Dermis microvascular lymphatic vessel endothelial cell (primary cell): ENCODE results near the gene MRAS. TPM values are rescaled to one million over a fixed set of nuclear protein-coding genes. Genes with fewer than 3 reads are reported as not detected.
"Not testable (repeated sequence)": the region's sequence is repeated elsewhere in the genome, so short reads cannot be mapped to it uniquely, and the experiment has no call there.

ENCODE experiments used
- DNase-seq, 2 donors: peaks; one replicate each; pipeline versions ENCODE4 v3.0.0 to v3.0.0-alpha.2; 2010; ENCODE audit warnings: low read depth in 2 of 2
- total RNA-seq: library from RNA; depleted of rRNA; stranded (reverse); fragments of >200 nt; gene quantifications from 2 replicates; pipeline ENCODE4 v1.2.1, GENCODE V29; 2014

MRAS gene
- total RNA-seq, 1 donor from 2014 or later = 9.4 TPM

DNA sequence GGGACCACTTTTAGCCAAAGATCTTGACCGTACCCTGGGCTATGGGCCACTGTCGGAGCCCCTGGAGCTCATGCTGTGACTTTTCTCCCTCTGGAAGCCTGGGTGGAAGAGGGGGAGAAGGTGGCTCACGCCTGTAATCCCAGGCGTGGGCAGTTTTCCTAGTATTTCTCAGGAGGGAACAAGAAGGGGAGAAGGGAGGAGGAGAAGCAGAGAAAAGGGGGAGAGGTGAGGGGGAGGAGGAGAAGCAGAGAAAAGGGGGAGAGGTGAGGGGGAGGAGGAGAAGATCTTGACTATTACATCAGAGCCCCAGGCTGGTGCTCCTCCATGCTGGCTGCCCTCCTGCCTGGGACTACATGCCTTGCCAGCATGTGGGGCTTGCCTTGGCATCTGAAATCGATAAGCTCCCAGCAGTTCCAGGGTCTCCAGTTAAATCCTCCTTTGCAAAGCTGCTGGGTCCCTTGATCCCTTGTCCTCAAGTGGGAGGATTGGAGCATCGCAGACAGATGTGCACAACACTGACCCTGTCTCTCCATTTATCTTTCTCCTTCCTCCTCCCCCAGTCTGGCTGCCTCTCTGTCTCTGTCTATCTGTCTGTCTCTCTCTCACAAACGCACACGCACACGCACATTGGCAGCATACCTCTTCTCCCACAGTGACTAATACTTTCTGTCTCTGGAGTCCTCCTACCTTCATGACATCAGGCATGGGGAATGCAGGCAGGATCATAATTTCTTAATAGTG is 41.6 kb downstream of the MRAS start:
- DNase-seq = no peak

GRCh38 chr3:138390582-138390932 is 42.2 kb downstream of the MRAS start:
- no peak for DNase-seq

- no peak for DNase-seq
Observed at GRCh38 chr3:138394156-138394555, 45.8 kb downstream of the MRAS start.

- no peak for DNase-seq
Observed at GRCh38 chr3:138394686-138395085, 46.3 kb downstream of the MRAS start.

GRCh38 chr3:138395865-138396751 is 47.7 kb downstream of the MRAS start:
- no peak for DNase-seq

DNA sequence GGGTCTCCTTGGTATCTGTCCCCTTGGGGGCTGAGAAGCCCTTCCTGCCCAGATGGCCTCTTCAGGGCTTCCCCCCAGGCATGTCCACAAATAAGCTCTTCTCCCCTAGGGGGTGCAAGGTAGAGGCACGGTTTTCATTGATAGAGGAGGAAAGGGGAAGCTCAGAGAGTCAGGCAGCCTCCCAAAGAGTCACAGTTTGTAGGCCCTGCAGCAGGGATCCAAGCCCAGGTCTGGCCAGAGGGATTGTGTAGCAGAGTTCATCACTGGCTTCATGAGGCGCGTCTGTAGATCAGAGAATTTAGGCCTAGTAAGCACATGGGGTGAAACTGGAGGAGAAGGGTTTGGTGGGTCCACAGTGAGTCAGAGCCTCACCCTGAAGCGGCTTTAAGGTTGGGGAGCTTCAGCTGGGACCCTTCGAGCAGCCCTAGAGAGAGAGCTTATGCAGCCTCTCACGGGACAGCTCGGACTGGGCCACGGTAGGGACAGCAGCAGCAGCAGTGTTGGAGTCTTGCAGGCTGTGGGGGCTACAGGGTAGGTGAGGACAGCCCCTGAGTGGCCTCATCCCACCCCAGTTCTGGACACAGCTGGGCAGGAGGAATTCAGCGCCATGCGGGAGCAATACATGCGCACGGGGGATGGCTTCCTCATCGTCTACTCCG is 48.5 kb downstream of the MRAS start:
- no peak for DNase-seq

- no peak for DNase-seq
Observed at GRCh38 chr3:138397983-138398382, 49.6 kb downstream of the MRAS start.

DNA sequence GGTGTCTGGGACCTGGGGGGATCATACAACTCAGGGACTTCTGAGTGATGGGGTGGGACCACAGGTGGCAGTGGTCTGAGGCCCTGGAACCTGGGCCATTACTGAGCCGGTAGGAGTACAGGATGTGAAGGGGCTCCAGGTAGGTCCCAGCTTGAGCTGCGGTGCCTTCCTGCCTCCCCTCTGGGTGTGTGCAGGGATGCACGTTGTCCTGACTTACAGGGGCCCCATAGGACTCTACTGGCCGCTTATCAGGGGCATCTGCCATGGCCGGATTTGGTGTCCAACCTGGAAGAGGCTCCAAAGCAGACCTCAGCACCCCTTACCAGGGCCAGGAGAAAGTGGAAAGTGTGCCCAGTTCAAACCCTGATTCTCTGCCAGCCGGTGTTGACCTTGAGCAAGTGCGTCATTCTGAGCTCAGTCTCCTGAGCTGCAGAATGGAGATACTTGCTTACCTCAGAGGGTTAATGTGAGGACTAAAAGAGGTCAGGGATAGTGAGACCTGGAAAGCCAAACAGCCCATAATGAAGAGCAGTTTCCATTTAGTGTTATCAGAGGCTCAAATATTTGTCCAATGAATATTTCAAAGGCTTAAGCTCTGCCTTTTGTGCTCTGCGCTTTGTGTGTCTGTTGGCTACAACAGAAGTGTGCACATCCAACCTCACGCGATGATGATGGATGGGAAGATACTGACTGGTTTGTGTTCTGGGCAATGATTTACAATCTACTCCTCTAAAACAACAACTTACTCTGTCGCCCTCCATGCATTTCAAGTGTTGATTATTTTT is 50.6 kb downstream of the MRAS start:
- no peak for DNase-seq

GRCh38 chr3:138399766-138400165 is 51.4 kb downstream of the MRAS start:
- no peak for DNase-seq

DNA sequence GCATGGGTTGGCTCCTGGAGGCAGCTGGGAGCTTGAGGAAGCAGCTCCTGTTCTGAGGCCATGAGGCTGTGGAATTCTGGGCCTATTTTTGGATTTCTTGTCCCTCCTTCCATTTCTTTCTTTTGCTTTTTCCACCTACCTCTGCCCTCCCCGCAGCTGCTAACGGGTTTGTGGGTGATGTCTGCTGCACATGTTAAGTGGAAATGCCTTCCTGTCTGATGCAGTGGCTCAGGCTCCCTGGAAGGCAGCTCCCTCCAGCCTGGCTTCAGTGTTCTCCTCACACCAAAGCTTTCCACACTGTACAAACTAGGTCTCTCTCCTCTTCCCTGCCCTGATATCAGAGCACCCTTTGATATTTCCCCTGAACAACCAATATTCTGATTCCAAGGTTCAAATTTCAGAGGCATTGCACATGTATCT is 52.3 kb downstream of the MRAS start:
- no peak for DNase-seq

DNA sequence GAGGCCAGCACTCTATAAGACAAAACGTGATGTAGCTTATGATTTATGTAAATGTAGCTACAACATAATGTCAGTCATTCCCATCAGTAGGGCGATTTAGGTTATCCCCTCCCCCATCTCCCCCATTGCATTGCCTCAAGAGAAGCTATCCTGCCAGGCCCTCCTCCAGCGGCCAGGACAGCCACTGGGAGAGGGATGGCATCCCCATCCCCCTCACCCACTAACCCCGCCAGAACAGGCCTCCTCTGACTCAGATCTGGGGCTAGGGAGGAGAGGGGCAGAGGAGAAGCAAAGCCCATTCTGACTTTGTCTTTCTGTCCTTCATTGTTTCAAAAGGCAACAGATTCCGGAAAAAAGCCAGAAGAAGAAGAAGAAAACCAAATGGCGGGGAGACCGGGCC is 53.5 kb downstream of the MRAS start:
- DNase-seq = no peak

- no peak for DNase-seq
Observed at GRCh38 chr3:138404121-138404520, 55.7 kb downstream of the MRAS start.

DNA sequence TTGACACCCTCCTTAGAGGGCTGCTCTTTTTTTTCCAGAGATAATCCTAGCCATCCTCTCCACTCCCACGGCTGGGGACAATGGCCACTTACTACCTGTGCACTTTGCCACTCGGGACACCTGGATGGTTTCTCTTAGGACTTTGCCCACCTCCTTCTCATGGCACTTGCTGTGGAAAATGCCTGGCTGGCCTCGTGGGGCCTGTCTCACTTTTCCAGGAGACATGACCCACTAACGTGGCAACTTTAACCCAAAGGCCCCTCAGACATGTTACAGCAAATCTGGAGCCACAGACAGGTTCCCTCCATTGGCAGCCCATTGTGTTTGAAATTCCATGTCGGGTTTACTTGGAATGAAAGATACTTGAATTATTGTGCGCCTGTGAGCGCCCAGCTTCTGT is 56.6 kb downstream of the MRAS start:
- DNase-seq = no peak

GRCh38 chr3:138405486-138405885 is 57.1 kb downstream of the MRAS start:
- DNase-seq = no peak

DNA sequence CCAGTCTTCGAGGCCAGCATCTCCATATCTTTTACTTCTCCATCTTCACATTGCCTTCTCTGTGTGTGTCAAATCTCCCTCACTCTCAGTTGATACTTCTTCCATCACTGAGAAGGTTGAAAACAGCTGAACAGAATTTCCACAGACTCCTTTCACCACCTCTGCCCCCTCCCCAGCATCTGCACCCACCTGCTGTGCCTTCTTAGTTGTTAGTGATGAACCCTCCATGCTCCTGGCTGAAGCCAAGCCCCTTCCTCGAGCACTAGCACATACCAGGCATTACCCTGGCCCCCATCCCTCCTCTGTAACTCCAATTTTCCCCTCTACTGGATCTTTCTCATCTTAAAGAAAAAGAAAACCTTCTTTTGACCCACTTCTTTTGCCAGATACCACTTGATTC is 58.2 kb downstream of the MRAS start:
- no peak for DNase-seq

DNA sequence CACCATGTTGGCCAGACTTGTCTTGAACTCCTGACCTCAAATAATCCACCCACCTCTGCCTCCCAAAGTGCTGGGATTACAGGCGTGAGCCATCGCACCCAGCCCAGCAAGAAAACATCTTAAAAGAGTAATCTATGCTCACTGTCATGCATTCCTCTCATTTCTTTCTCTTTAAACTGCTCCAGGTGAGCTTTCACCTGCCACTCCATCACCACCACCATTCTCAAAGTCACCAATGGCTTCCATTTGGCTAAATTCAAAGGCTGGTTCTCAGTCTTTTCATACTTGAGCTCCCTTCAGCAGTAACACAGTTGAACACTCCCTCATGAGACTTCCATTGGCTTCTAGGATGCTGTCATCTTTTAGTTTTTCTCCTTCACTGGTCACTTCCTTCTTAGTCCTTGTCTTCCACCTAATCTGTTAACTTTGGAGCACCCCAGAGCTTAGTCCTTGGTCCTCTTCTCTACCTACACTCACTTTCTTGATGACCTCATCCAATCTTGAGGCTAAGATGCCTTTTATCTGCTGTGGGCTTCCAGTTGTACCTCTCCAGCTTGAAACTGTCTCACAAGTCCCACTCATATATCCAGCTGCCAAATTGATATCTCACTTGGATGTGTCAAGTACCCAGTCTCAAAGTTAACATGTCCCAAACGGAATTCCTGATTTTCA is 59.0 kb downstream of the MRAS start:
- DNase-seq = no peak

GRCh38 chr3:138408751-138409570 is 60.6 kb downstream of the MRAS start:
- DNase-seq = no peak

GRCh38 chr3:138412821-138413551 is 64.6 kb downstream of the MRAS start:
- no peak for DNase-seq

DNA sequence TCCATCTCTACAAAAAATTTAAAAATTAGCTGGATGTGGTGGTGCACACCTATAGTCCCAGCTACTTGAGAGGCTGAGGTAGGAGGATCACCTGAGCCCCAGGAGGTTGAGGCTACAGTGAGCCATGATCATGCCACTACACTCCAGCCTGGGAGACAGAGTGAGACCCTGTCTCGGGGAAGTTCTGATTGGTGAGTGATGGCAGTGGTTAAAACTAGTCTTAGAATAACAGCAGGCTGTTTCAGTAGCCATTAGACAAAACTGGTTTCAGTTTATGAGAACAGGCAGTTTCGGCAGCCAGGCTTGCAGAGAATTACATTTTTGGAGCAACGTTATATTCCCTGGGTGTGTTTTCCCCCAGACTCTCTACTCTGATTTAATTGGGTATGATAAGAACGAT is 67.9 kb downstream of the MRAS start:
- DNase-seq = not testable (repeated sequence)
